Astrocyte of the spinal cord (primary cell): ENCODE data around the gene GORASP1.

Source experiments
- DNase-seq: peaks from one replicate; pipeline ENCODE4 v3.0.0; 2011; ENCODE audit warnings: low read depth, low spot score
- H3K4me3 ChIP-seq: 2 replicates; pipeline ENCODE4 v1.5.1; 2011; ENCODE audit warnings: low read depth, mild to moderate bottlenecking, low read length, moderate library complexity
- CTCF ChIP-seq: IDR thresholded peaks from 2 replicates; pipeline ENCODE4 v1.5.1; 2012; ENCODE audit warnings: low read depth, mild to moderate bottlenecking, low read length, inconsistent platforms
- in situ Hi-C: cut with HindIII; loops from 2 replicates; pipeline ENCODE4 v1.10.0; 2017; ENCODE audit warnings: low sequenced_read_pairs

GORASP1 gene

GRCh38 chr3:39095778-39096177 lies 11.6 kb downstream of the GORASP1 start:
- DNase-seq, result no peak
- TF ChIP-seq CTCF, result no peak
- no peak overlapping the region for H3K4me3 ChIP-seq
- in situ Hi-C loops, result no loop called here

- DNase-seq, result no peak
- no peak for TF ChIP-seq CTCF
- in situ Hi-C loops, result no loop called here
- no peak overlapping the region for H3K4me3 ChIP-seq
Measured at GRCh38 chr3:39094851-39095677, 12.4 kb downstream of the GORASP1 start.

- DNase-seq, result peak; percentile 13
Measured at GRCh38 chr3:39090922-39091321, 16.5 kb downstream of the GORASP1 start.

GRCh38 chr3:39088889-39089288 lies 18.5 kb downstream of the GORASP1 start:
- no peak for TF ChIP-seq CTCF
- H3K4me3 ChIP-seq, result no peak overlapping the region
- DNase-seq, result no peak
- in situ Hi-C loops, result no loop called here

More at GRCh38 chr3:39090922-39091321, 16.5 kb downstream of the GORASP1 start:
- in situ Hi-C loops, result no loop called here
- no peak for TF ChIP-seq CTCF
- H3K4me3 ChIP-seq, result no peak overlapping the region

GRCh38 chr3:39088456-39088855 lies 19.0 kb downstream of the GORASP1 start:
- no peak for TF ChIP-seq CTCF
- DNase-seq, result no peak
- no peak overlapping the region for H3K4me3 ChIP-seq
- in situ Hi-C loops, result no loop called here

GRCh38 chr3:39086144-39086543 lies 21.3 kb downstream of the GORASP1 start:
- TF ChIP-seq CTCF, result no peak
- DNase-seq, result no peak
- in situ Hi-C loops, result no loop called here
- no peak overlapping the region for H3K4me3 ChIP-seq
